Keratinocyte (primary cell): ENCODE data around the gene SLC1A3.

Source experiments
- EZH2 ChIP-seq: IDR thresholded peaks from one replicate; pipeline ENCODE4 v1.6.1; 2012; ENCODE audit warnings: inconsistent platforms, mild to moderate bottlenecking, low read length, moderate library complexity
- TF ChIP-seq, protein P1 (sequence below), 3 experiments: IDR thresholded peaks in 1 of 3; conservative IDR thresholded peaks in 1 of 3; optimal IDR thresholded peaks in 1 of 3; 2 replicates in 2 of 3; 3 replicates in 1 of 3; pipeline versions ENCODE3 to v1.5.1; 2011; ENCODE audit warnings: low read length in 3 of 3, mild to moderate bottlenecking in 3 of 3, moderate library complexity in 2 of 3, control low read depth in 1 of 3, inconsistent platforms in 1 of 3; ENCODE audit not compliant: insufficient read depth in 2 of 3; ENCODE audit errors: extremely low read depth in 1 of 3

DNA sequence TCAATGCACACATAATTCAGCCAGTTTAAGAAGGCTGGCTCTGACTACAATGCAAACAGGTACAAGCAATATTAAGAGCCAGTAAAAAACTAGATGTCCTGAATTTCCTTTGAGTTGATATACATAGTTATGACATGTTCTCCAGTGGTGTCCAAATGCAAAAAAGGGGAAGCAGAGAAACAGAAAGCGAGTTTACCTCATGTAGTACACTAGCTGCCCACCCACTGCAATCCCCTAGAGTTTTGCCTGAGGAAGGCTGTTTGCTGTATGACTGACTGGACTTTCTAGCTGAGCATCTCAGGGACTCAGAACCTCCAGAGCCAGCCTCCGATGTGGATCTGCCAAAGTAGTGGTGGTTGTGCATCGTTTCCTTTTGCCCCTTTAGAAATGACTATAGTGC, 44.8 kb upstream of the SLC1A3 start:
- TF ChIP-seq, protein P1, sequence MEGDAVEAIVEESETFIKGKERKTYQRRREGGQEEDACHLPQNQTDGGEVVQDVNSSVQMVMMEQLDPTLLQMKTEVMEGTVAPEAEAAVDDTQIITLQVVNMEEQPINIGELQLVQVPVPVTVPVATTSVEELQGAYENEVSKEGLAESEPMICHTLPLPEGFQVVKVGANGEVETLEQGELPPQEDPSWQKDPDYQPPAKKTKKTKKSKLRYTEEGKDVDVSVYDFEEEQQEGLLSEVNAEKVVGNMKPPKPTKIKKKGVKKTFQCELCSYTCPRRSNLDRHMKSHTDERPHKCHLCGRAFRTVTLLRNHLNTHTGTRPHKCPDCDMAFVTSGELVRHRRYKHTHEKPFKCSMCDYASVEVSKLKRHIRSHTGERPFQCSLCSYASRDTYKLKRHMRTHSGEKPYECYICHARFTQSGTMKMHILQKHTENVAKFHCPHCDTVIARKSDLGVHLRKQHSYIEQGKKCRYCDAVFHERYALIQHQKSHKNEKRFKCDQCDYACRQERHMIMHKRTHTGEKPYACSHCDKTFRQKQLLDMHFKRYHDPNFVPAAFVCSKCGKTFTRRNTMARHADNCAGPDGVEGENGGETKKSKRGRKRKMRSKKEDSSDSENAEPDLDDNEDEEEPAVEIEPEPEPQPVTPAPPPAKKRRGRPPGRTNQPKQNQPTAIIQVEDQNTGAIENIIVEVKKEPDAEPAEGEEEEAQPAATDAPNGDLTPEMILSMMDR (optimal IDR thresholded peaks at IDR 0.05 in 1 of 3, IDR thresholded peaks at IDR 0.05 in 1 of 3, conservative IDR thresholded peaks at IDR 0.05 in 1 of 3; ENCODE audit: extremely low read depth in 1 of 3, insufficient read depth in 2 of 3, low read length in 3 of 3): no peak
- no peak for TF ChIP-seq EZH2
